GM10248 (cell line): ENCODE results near the gene MCUB.

Experiments used
- CTCF ChIA-PET: fragments of 300-600 bp; sonication (Branson Sonifier 250); formaldehyde crosslinking; extraction: SDS; loops from one replicate; lab custom pipeline; 2021; ENCODE audit warnings: antibody characterized with exemption; lab: Yijun Ruan, JAX
- POLR2A ChIA-PET: fragments of 350-650 bp; sonication (Branson Sonifier 250); formaldehyde crosslinking; extraction: SDS; loops from one replicate; lab custom pipeline; 2020; ENCODE audit warnings: antibody characterized with exemption; lab: Yijun Ruan, JAX
- DNase-seq: peaks from one replicate; pipeline ENCODE4 v3.0.0; 2012; ENCODE audit errors: extremely low spot score
- CTCF ChIP-seq: IDR thresholded peaks from 2 replicates; pipeline ENCODE4 v1.5.1; 2012; ENCODE audit warnings: mild to moderate bottlenecking, low read depth; ENCODE audit errors: extremely low read depth, missing control alignments, control extremely low read depth

The MCUB gene

GRCh38 chr4:109703664-109704361 lies 143.8 kb downstream of the MCUB start:
- ChIA-PET POLR2A (interaction anchor here (0.6 kb wide), 1 partner anchor 509 kb away, joined by 5 read pairs; no protein-coding TSS in a partner anchor), CTCF (interaction anchor here (0.7 to 3.4 kb wide), 12 partner anchors 8 to 271 kb away, joined by 3 to 16 read pairs (median 4); partner anchors contain the start of genes PLA2G12A and SEC24B)
- TF ChIP-seq CTCF, result no peak
- DNase-seq, result no peak

GRCh38 chr4:109708435-109708834 lies 148.4 kb downstream of the MCUB start:
- no peak for TF ChIP-seq CTCF
- no peak for DNase-seq
- ChIA-PET CTCF (no interaction called here), POLR2A (no interaction called here)

GRCh38 chr4:109708990-109709389 lies 148.9 kb downstream of the MCUB start:
- DNase-seq, result no peak
- ChIA-PET POLR2A (no interaction called here), CTCF (interaction anchor here (0.8 kb wide), 1 partner anchor 8 kb away, joined by 3 read pairs; no protein-coding TSS in a partner anchor)
- no peak for TF ChIP-seq CTCF

GRCh38 chr4:109713500-109713899 lies 153.5 kb downstream of the MCUB start:
- DNase-seq, result no peak
- CTCF ChIA-PET, result interaction anchor here (0.9 to 1.4 kb wide), 3 partner anchors 10 to 280 kb away, joined by 3 to 4 read pairs (median 3); partner anchors contain the start of genes CASP6 and SEC24B
- no peak for TF ChIP-seq CTCF
- POLR2A ChIA-PET, result no interaction called here

GRCh38 chr4:109718759-109719158 lies 158.7 kb downstream of the MCUB start:
- ChIA-PET CTCF (interaction anchor here (2.8 kb wide), 1 partner anchor 15 kb away, joined by 14 read pairs; the partner anchor contains the start of gene CASP6), POLR2A (no interaction called here)
- no peak for DNase-seq
- TF ChIP-seq CTCF, result no peak

- DNase-seq, result no peak
- TF ChIP-seq CTCF, result no peak
- ChIA-PET POLR2A (no interaction called here), CTCF (interaction anchor here (1.8 kb wide), 1 partner anchor 17 kb away, joined by 4 read pairs; the partner anchor contains the start of gene CASP6)
Observed at GRCh38 chr4:109719604-109720003, 159.6 kb downstream of the MCUB start.
